Endothelial cell (in vitro differentiated cells): ENCODE data around the gene GRIK3. TPM values are rescaled to one million over a fixed set of nuclear protein-coding genes. Genes with fewer than 3 reads are reported as not detected.

Experiments
- DNase-seq: peaks from one replicate; pipeline ENCODE4 v3.0.0; 2021; ENCODE audit warnings: low spot score
- H3K27ac Mint-ChIP-seq: one replicate; pipeline ENCODE4 v1.8.0; 2021; ENCODE audit warnings: mixed read lengths, inconsistent platforms; ENCODE audit not compliant: unreplicated experiment
- H3K27me3 Mint-ChIP-seq: one replicate; pipeline ENCODE4 v1.8.0; 2021; ENCODE audit warnings: mild to moderate bottlenecking, moderate library complexity, mixed read lengths, inconsistent platforms; ENCODE audit not compliant: unreplicated experiment
- H3K36me3 Mint-ChIP-seq: one replicate; pipeline ENCODE4 v1.8.0; 2021; ENCODE audit warnings: mild to moderate bottlenecking, low read depth, mixed read lengths, inconsistent platforms; ENCODE audit not compliant: unreplicated experiment
- H3K4me1 Mint-ChIP-seq: one replicate; pipeline ENCODE4 v1.8.0; 2021; ENCODE audit warnings: mild to moderate bottlenecking, mixed read lengths, inconsistent platforms; ENCODE audit not compliant: unreplicated experiment
- H3K4me3 Mint-ChIP-seq: one replicate; pipeline ENCODE4 v1.8.0; 2021; ENCODE audit warnings: mild to moderate bottlenecking, mixed read lengths, inconsistent platforms; ENCODE audit not compliant: unreplicated experiment
- H3K9me3 Mint-ChIP-seq: one replicate; pipeline ENCODE4 v1.8.0; 2021; ENCODE audit warnings: mixed read lengths, inconsistent platforms; ENCODE audit not compliant: unreplicated experiment
- CTCF ChIP-seq: fragments of 200-600 bp; sonication (generic); IDR thresholded peaks from one replicate; pipeline ENCODE4 v1.5.0; 2021; ENCODE audit warnings: antibody characterized with exemption; ENCODE audit not compliant: unreplicated experiment
- total RNA-seq: library from RNA; stranded (reverse); fragmentation: NEBNext Ultra II Directional; extraction: Animal tissue kit (Norgen Biotek cat#: 25700); gene quantifications from one replicate; pipeline ENCODE4 v1.2.1, GENCODE V29; 2021; ENCODE audit not compliant: unreplicated experiment

Gene GRIK3
- total RNA-seq, 1 donor from 2014 or later: 0.05 TPM

DNA sequence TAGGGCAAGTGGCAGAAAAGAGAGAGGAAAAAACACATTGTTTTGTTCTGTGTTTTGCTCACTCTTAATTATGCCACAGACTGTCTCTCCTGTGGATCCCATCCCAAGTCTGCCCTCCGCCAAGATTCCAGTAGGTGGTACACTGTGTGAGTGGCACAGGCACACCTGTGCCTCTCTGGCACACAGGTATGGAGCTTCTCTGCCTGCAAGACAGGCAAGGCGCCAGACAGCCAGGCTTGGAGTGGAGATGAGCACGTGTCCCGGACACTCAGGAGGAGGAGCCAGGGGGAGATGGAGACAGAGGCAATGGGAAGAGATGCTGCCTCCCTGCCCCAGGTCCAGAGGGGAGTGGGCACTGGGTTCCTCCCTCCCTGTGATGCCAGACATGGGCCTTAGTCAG is 6.5 kb upstream of the GRIK3 start:
- no peak for TF ChIP-seq CTCF
- H3K4me1 Mint-ChIP-seq: peaks cover 10% of the 10 kb centered on the region
- no peak overlapping the region for H3K4me3 Mint-ChIP-seq
- DNase-seq: no peak
- H3K36me3 Mint-ChIP-seq: no peaks in the 10 kb centered on the region
- peaks cover 16% of the 10 kb centered on the region for H3K27me3 Mint-ChIP-seq
- no peaks in the 10 kb centered on the region for H3K9me3 Mint-ChIP-seq
- H3K27ac Mint-ChIP-seq: no peak overlapping the region

GRCh38 chr1:37040261-37040660 is 5.9 kb upstream of the GRIK3 start:
- H3K4me3 Mint-ChIP-seq: no peak overlapping the region
- TF ChIP-seq CTCF: no peak
- H3K4me1 Mint-ChIP-seq: peaks cover 15% of the 10 kb centered on the region
- DNase-seq: no peak
- no peaks in the 10 kb centered on the region for H3K9me3 Mint-ChIP-seq
- peaks cover 4% of the 10 kb centered on the region for H3K36me3 Mint-ChIP-seq
- no peak overlapping the region for H3K27ac Mint-ChIP-seq
- peaks cover 21% of the 10 kb centered on the region for H3K27me3 Mint-ChIP-seq

DNA sequence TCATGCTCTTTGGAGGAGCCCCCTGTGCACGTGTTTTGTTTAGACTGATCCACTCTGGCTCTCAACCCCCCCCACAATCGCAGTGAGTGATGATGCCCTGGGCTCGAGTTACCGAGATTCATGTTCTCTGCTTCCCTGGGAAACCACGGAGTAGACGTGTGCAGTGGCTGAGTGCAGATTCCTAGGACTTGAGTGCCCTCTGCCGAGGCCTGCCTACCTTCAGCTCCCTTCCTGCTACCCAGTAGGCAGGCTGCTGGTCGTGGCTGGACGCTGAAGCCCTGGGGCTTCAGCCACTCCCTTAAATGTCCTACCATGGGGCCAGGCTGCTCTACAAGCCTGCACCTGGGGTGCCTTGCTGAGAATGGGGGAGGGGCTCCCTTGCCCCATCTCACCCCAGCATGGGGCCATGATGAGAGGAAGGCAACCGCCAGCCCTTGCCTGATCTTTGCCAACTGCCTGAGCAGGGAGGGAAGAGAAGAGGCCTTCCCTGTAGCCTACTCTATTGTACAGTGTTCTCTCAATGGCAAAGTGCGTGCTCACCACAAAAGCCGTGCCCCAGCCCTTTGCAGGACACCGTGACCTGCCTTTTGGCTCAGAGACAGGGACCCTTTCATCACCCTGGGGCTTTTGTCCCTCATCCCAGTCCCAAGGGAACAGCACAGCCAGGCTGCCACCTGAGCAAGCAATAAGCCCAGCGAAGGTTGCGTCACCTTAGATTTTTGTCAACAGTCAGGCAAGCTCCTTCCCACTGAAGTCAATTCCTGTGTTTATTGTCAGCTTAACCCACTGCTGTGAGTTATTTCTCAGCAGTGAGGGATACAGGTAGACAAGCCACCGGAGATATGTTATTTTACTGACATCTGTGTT is 4.1 kb upstream of the GRIK3 start:
- H3K36me3 Mint-ChIP-seq: peaks cover 4% of the 10 kb centered on the region
- H3K27ac Mint-ChIP-seq: no peak overlapping the region
- H3K4me1 Mint-ChIP-seq: peaks cover 19% of the 10 kb centered on the region
- DNase-seq: peak; percentile 31
- no peak for TF ChIP-seq CTCF
- no peak overlapping the region for H3K4me3 Mint-ChIP-seq
- H3K27me3 Mint-ChIP-seq: peaks cover 24% of the 10 kb centered on the region
- H3K9me3 Mint-ChIP-seq: no peaks in the 10 kb centered on the region

DNA sequence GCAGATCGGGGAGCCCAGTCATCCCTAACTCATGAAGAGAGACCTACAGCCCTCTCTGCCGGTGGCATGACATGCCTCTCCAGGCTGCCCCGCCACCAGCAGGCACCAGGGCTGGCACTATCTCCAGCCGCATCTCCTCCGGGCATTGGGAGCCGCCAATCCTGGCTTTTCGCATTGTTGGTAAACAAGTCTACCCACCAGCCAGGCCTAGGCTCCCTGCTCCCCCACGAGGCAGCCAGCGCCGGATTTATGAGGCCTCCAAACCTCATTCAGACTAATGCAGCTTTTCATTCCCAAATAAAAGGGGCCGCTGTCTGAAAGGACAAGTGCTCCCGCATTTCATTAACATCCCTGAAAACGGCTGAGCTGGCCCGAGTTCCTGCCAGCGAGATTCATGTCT is 3.4 kb upstream of the GRIK3 start:
- peaks cover 19% of the 10 kb centered on the region for H3K4me1 Mint-ChIP-seq
- peaks cover 24% of the 10 kb centered on the region for H3K27me3 Mint-ChIP-seq
- no peak overlapping the region for H3K4me3 Mint-ChIP-seq
- TF ChIP-seq CTCF: no peak
- DNase-seq: no peak
- peaks cover 4% of the 10 kb centered on the region for H3K36me3 Mint-ChIP-seq
- H3K27ac Mint-ChIP-seq: no peak overlapping the region
- no peaks in the 10 kb centered on the region for H3K9me3 Mint-ChIP-seq

GRCh38 chr1:37036667-37037053 is 2.3 kb upstream of the GRIK3 start:
- Mint-ChIP-seq H3K36me3 (peaks cover 4% of the 10 kb centered on the region), H3K4me3 (no peak overlapping the region), H3K9me3 (no peaks in the 10 kb centered on the region), H3K27me3 (peaks cover 27% of the 10 kb centered on the region), H3K4me1 (peaks cover 19% of the 10 kb centered on the region), H3K27ac (no peak overlapping the region)
- no peak for DNase-seq
- no peak for TF ChIP-seq CTCF
